Endothelial cell of umbilical vein (primary cell): Measurements from ENCODE around the gene KIAA1614. TPM values are rescaled to one million over a fixed set of nuclear protein-coding genes. Genes with fewer than 3 reads are reported as not detected.

Experiments used
- BruUV-seq: library from RNA; stranded (reverse); fragments of 400-500 nt; replicated peaks from 2 replicates; lab custom pipeline; 2021; lab: Mats Ljungman, UMichigan
- CTCF ChIA-PET: fragments of 300-600, 350-600 bp; sonication (Branson Sonifier 250); formaldehyde crosslinking; loops from one replicate; lab custom pipeline; 2021; ENCODE audit warnings: antibody characterized with exemption, inconsistent platforms; lab: Charles Lee
- POLR2A ChIA-PET: fragments of 300-600, 350-600 bp; sonication (Branson Sonifier 250); formaldehyde crosslinking; loops from one replicate; lab custom pipeline; 2021; ENCODE audit warnings: antibody characterized with exemption, inconsistent platforms; lab: Charles Lee
- DNase-seq: peaks from one replicate; pipeline ENCODE4 v3.0.0-alpha.2; 2011; ENCODE audit warnings: low read depth, low spot score
- FAIRE-seq: peaks from 2 replicates; lab custom pipeline; 2011; peaks lifted over from hg19 to GRCh38; lab: Jason Lieb, UNC
- H2AFZ ChIP-seq: 2 replicates; pipeline ENCODE4 v1.6.0; 2012; ENCODE audit warnings: low read depth, low read length, control low read depth, inconsistent platforms
- H3K27ac ChIP-seq: 2 replicates; pipeline ENCODE4 v1.5.1; 2011; ENCODE audit warnings: low read depth, mild to moderate bottlenecking, control low read depth, low read length, moderate library complexity; ENCODE audit not compliant: insufficient read depth
- H3K27me3 ChIP-seq, 2 experiments: 2 replicates each; pipeline versions ENCODE4 v1.6.0 to v1.6.1; 2011; ENCODE audit warnings: low read length in 2 of 2, mixed read lengths in 1 of 2; ENCODE audit not compliant: control insufficient read depth in 2 of 2, insufficient read depth in 2 of 2
- H3K36me3 ChIP-seq, 2 experiments: 2 replicates in 1 of 2; 3 replicates in 1 of 2; pipeline ENCODE4 v1.5.1; 2011; ENCODE audit warnings: low read length in 2 of 2, mild to moderate bottlenecking in 1 of 2, moderate library complexity in 1 of 2; ENCODE audit not compliant: control insufficient read depth in 2 of 2, insufficient read depth in 2 of 2; ENCODE audit errors: extremely low read depth in 1 of 2
- H3K4me1 ChIP-seq: 3 replicates; pipeline ENCODE4 v1.5.1; 2011; ENCODE audit warnings: mild to moderate bottlenecking, low read length; ENCODE audit not compliant: control insufficient read depth, insufficient read depth; ENCODE audit errors: extremely low read depth
- H3K4me2 ChIP-seq: 2 replicates; pipeline ENCODE4 v1.6.1; 2011; ENCODE audit warnings: low read length, control low read depth, mixed read lengths; ENCODE audit not compliant: insufficient read depth
- H3K4me3 ChIP-seq, 3 experiments: fragments of 200-600 bp in 1 of 3; sonication (generic), shearing (Covaris generic) in 1 of 3; replicated peaks in 1 of 3; 2 replicates each; pipeline ENCODE4 v1.5.1; 2011 to 2016; ENCODE audit warnings: control low read depth in 3 of 3, low read length in 3 of 3, mild to moderate bottlenecking in 2 of 3, inconsistent platforms in 1 of 3, low read depth in 1 of 3, moderate library complexity in 1 of 3; ENCODE audit not compliant: insufficient read depth in 1 of 3
- H3K79me2 ChIP-seq: 2 replicates; pipeline ENCODE4 v1.6.0; 2012; ENCODE audit warnings: low read length, inconsistent platforms; ENCODE audit not compliant: control insufficient read depth, insufficient read depth
- H3K9ac ChIP-seq: replicated peaks from 2 replicates; pipeline ENCODE3; 2011; ENCODE audit warnings: low read length, control low read depth; ENCODE audit not compliant: insufficient read depth; ENCODE audit errors: extremely low read depth
- H3K9me1 ChIP-seq: replicated peaks from 3 replicates; pipeline ENCODE4 v1.6.0; 2011; ENCODE audit warnings: mild to moderate bottlenecking, low read length; ENCODE audit not compliant: control insufficient read depth, insufficient read depth; ENCODE audit errors: extremely low read depth
- H3K9me3 ChIP-seq: replicated peaks from 2 replicates; pipeline ENCODE4 v1.5.1; 2012; ENCODE audit warnings: low read length, inconsistent platforms; ENCODE audit not compliant: control insufficient read depth, insufficient read depth
- H4K20me1 ChIP-seq: replicated peaks from 2 replicates; pipeline ENCODE3; 2011; ENCODE audit warnings: mild to moderate bottlenecking, low read length; ENCODE audit not compliant: control insufficient read depth, insufficient read depth; ENCODE audit errors: extremely low read depth
- EZH2 ChIP-seq: IDR thresholded peaks from 2 replicates; pipeline ENCODE4 v1.6.1; 2012; ENCODE audit warnings: borderline replicate concordance, low read depth, mild to moderate bottlenecking, moderate library complexity, low read length, inconsistent platforms; ENCODE audit not compliant: severe bottlenecking
- FOS ChIP-seq: IDR thresholded peaks from 2 replicates; pipeline ENCODE4 v1.6.1; 2011; ENCODE audit warnings: mild to moderate bottlenecking, low read length, moderate library complexity, borderline replicate concordance; ENCODE audit not compliant: insufficient read depth
- GATA2 ChIP-seq: IDR thresholded peaks from 2 replicates; pipeline ENCODE4 v1.7.0; 2011; ENCODE audit warnings: low read depth, mild to moderate bottlenecking, moderate library complexity, mixed read lengths, low read length; ENCODE audit not compliant: insufficient read length, insufficient read depth
- JUN ChIP-seq: IDR thresholded peaks from 2 replicates; pipeline ENCODE4 v1.6.1; 2011; ENCODE audit warnings: borderline replicate concordance, low read depth; ENCODE audit not compliant: insufficient read length, insufficient read depth
- MYC ChIP-seq: IDR thresholded peaks from one replicate; pipeline ENCODE4 v1.6.1; 2011; ENCODE audit warnings: mild to moderate bottlenecking, low read depth, low read length
- POLR2A ChIP-seq: IDR thresholded peaks from 2 replicates; pipeline ENCODE4 v1.6.1; 2012; ENCODE audit warnings: low read depth, mild to moderate bottlenecking, control low read depth, low read length
- POLR2AphosphoS5 ChIP-seq: IDR thresholded peaks from 2 replicates; pipeline ENCODE4 v1.6.1; 2012; ENCODE audit warnings: low read depth, mild to moderate bottlenecking, control low read depth, low read length, moderate library complexity; ENCODE audit not compliant: insufficient read depth
- dilution Hi-C: fragments of 300-500 bp; cut with MboI; formaldehyde crosslinking; loops from one replicate; pipeline ENCODE4 v1.15.0; 2019; ENCODE audit warnings: low sequenced_read_pairs; ENCODE audit not compliant: extremely low pct_ligation_motif_present
- intact Hi-C: fragments of 100-400 bp; cut with micrococcal nuclease; formaldehyde crosslinking; loops from one replicate; pipeline ENCODE4 v1.10.0; 2022
- polyA plus RNA-seq, 4 experiments: library from polyadenylated mRNA; depleted of rRNA in 3 of 4; stranded (reverse) in 3 of 4; unstranded in 1 of 4; fragments of >200 nt; gene quantifications; 2 replicates each; pipeline versions ENCODE4 v1.2.1 to v1.2.3, GENCODE V29; 2011 to 2012; ENCODE audit warnings: missing spikeins in 1 of 4
- total RNA-seq: library from RNA; stranded (reverse); gene quantifications from 2 replicates; pipeline ENCODE4 v1.2.3, GENCODE V29; 2021
- TF ChIP-seq, protein P1 (sequence below), 2 donors: IDR thresholded peaks; 1 replicate in 1 of 2; 2 replicates in 1 of 2; pipeline ENCODE4 v1.5.1; 2011; ENCODE audit warnings: low read length in 2 of 2, mild to moderate bottlenecking in 2 of 2, moderate library complexity in 2 of 2, control low read depth in 1 of 2, inconsistent platforms in 1 of 2, low read depth in 1 of 2; ENCODE audit not compliant: insufficient read depth in 1 of 2; ENCODE audit errors: extremely low read depth in 1 of 2
- TF ChIP-seq, protein P2 (sequence below): IDR thresholded peaks from 2 replicates; pipeline ENCODE4 v1.6.1; 2011; ENCODE audit not compliant: insufficient read depth, insufficient read length

Gene KIAA1614
- total and polyA plus RNA-seq, 2 donors (not counting 3 experiments of a cell fraction or from before 2014, with no cell fraction given): 1.0 to 2.0 TPM

DNA sequence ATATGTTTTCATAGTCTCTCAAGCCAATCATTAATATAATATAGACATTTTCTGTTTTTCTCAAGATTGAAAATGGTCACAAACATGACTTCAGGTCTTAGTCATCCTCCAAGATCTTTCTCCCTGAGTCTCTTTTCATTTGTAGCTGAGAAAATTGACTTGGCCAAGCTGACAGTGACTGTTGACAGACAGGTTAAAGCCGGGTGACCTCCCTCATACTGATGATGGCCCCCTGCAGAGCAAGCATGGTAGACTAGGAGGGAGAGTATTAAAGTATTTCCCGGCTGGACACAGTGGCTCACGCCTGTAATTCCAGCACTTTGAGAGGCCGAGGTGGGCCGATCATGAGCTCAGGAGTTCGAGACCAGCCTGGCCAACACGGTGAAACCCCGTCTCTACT, 6.8 kb upstream of the KIAA1614 start:
- Histone ChIP-seq H4K20me1 (no peaks in the 10 kb centered on the region), H3K4me1 (no peaks in the 10 kb centered on the region), H3K27me3 (no peaks in the 10 kb centered on the region), H3K27ac (no peak overlapping the region), H3K36me3 (no peaks in the 10 kb centered on the region), H2AFZ (no peak overlapping the region), H3K4me2 (no peak overlapping the region), H3K9me1 (no peaks in the 10 kb centered on the region), H3K79me2 (no peaks in the 10 kb centered on the region), H3K4me3 (no peak overlapping the region), H3K9ac (no peak overlapping the region), H3K9me3 (no peaks in the 10 kb centered on the region)
- ChIA-PET CTCF (interaction anchor here (1.1 kb wide), 1 partner anchor 24 kb away, joined by 5 read pairs; no protein-coding TSS in a partner anchor), POLR2A (no interaction called here)
- intact Hi-C loops (no loop called here), dilution Hi-C loops (no loop called here)
- FAIRE-seq: no peak
- TF ChIP-seq MYC (no peak), FOS (no peak), EZH2 (no peak), JUN (no peak), POLR2A (no peak), GATA2 (no peak), POLR2AphosphoS5 (no peak)
- TF ChIP-seq, protein P1, sequence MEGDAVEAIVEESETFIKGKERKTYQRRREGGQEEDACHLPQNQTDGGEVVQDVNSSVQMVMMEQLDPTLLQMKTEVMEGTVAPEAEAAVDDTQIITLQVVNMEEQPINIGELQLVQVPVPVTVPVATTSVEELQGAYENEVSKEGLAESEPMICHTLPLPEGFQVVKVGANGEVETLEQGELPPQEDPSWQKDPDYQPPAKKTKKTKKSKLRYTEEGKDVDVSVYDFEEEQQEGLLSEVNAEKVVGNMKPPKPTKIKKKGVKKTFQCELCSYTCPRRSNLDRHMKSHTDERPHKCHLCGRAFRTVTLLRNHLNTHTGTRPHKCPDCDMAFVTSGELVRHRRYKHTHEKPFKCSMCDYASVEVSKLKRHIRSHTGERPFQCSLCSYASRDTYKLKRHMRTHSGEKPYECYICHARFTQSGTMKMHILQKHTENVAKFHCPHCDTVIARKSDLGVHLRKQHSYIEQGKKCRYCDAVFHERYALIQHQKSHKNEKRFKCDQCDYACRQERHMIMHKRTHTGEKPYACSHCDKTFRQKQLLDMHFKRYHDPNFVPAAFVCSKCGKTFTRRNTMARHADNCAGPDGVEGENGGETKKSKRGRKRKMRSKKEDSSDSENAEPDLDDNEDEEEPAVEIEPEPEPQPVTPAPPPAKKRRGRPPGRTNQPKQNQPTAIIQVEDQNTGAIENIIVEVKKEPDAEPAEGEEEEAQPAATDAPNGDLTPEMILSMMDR (IDR thresholded peaks at IDR 0.05; ENCODE audit: extremely low read depth in 1 of 2, insufficient read depth in 1 of 2, low read depth in 1 of 2, low read length in 2 of 2): no peak
- TF ChIP-seq, protein P2, sequence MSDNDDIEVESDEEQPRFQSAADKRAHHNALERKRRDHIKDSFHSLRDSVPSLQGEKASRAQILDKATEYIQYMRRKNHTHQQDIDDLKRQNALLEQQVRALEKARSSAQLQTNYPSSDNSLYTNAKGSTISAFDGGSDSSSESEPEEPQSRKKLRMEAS: no peak
- no TSS peak for BruUV-seq
- no peak for DNase-seq
